K562 (cell line): ENCODE data around the gene SNX15. TPM values are rescaled to one million over a fixed set of nuclear protein-coding genes. Genes with fewer than 3 reads are reported as not detected.

Source experiments
- ATAC-seq: fragments of 200-7000 bp; cut with Tn5 transposase; 3 replicates; pipeline ENCODE4 v1.9.1; 2020; ENCODE audit warnings: moderate library complexity
- BruUV-seq: library from RNA; stranded (reverse); fragments of 400-500 nt; replicated peaks from 2 replicates; lab custom pipeline; 2021; lab: Mats Ljungman, UMichigan
- CTCF ChIA-PET: fragments of 300-600 bp; formaldehyde crosslinking; extraction: SDS; loops from one replicate; lab custom pipeline; 2021; ENCODE audit warnings: low intra/inter-chr PET ratio; lab: Yijun Ruan, JAX
- POLR2A ChIA-PET: fragments of 300-600, 350-650 bp; sonication (Branson Sonifier 250); formaldehyde crosslinking; extraction: SDS; loops from one replicate; lab custom pipeline; 2021; ENCODE audit warnings: antibody characterized with exemption, inconsistent platforms; lab: Yijun Ruan, JAX
- DNase-seq, 4 experiments: peaks; one replicate each; pipeline versions ENCODE4 v3.0.0 to v3.0.0-alpha.2; 2011 to 2018; ENCODE audit warnings: low spot score in 3 of 4, mixed read lengths in 3 of 4; ENCODE audit errors: extremely low read depth in 1 of 4
- FAIRE-seq: peaks from 2 replicates; lab custom pipeline; 2011; peaks lifted over from hg19 to GRCh38; lab: Jason Lieb, UNC
- H2AFZ ChIP-seq: 2 replicates; pipeline ENCODE4 v1.6.0; 2011; ENCODE audit warnings: low read depth, low read length, control low read depth, inconsistent platforms
- H3K27ac ChIP-seq: fragments of 200-600 bp; 3 replicates; pipeline ENCODE4 v1.8.0; 2011; ENCODE audit warnings: low read depth, mild to moderate bottlenecking, control low read depth, inconsistent platforms, low read length, moderate library complexity, mixed read lengths; ENCODE audit errors: extremely low read depth
- H3K27me3 ChIP-seq, 2 experiments: fragments of 300-600 bp in 1 of 2; 2 replicates in 1 of 2; 3 replicates in 1 of 2; pipeline versions ENCODE4 v1.6.0 to v1.8.0; 2011; ENCODE audit warnings: inconsistent platforms in 2 of 2, low read length in 2 of 2, mild to moderate bottlenecking in 1 of 2, mixed read lengths in 1 of 2, moderate library complexity in 1 of 2; ENCODE audit not compliant: control insufficient read depth in 2 of 2, insufficient read depth in 2 of 2
- H3K36me3 ChIP-seq: fragments of 300-600 bp; 3 replicates; pipeline ENCODE4 v1.8.0; 2011; ENCODE audit warnings: mild to moderate bottlenecking, low read length, inconsistent platforms; ENCODE audit not compliant: control insufficient read depth, insufficient read depth
- H3K4me1 ChIP-seq, 2 experiments: fragments of 200-600 bp in 1 of 2; replicated peaks in 1 of 2; 2 replicates in 1 of 2; 3 replicates in 1 of 2; pipeline versions ENCODE4 v1.5.1 to v1.8.0; 2011; ENCODE audit warnings: inconsistent platforms in 2 of 2, low read length in 2 of 2, mild to moderate bottlenecking in 1 of 2, mixed read lengths in 1 of 2, moderate library complexity in 1 of 2; ENCODE audit not compliant: control insufficient read depth in 2 of 2, insufficient read depth in 2 of 2
- H3K4me2 ChIP-seq: 2 replicates; pipeline ENCODE4 v1.6.1; 2011; ENCODE audit warnings: low read length, control low read depth, inconsistent platforms, mixed read lengths; ENCODE audit not compliant: insufficient read depth
- H3K4me3 ChIP-seq: fragments of 200-600 bp; sonication (generic), shearing (Covaris generic); 2 replicates; pipeline ENCODE4 v1.5.1; 2016; ENCODE audit warnings: control low read depth, inconsistent platforms
- H3K79me2 ChIP-seq: fragments of 200-600 bp; 3 replicates; pipeline ENCODE4 v1.8.0; 2011; ENCODE audit warnings: low read length, inconsistent platforms; ENCODE audit not compliant: control insufficient read depth, insufficient read depth
- H3K9ac ChIP-seq, 2 experiments: 2 replicates each; pipeline versions ENCODE4 v1.6.0 to v1.6.1; 2011; ENCODE audit warnings: low read depth in 2 of 2, low read length in 2 of 2, control low read depth in 1 of 2, inconsistent platforms in 1 of 2, mild to moderate bottlenecking in 1 of 2, mixed read lengths in 1 of 2; ENCODE audit not compliant: insufficient read depth in 1 of 2
- H3K9me1 ChIP-seq: one replicate; pipeline ENCODE4 v1.6.0; 2011; ENCODE audit warnings: inconsistent platforms, mild to moderate bottlenecking, low read length, moderate library complexity; ENCODE audit not compliant: control insufficient read depth, insufficient read depth
- H3K9me3 ChIP-seq: replicated peaks from 2 replicates; pipeline ENCODE4 v1.5.1; 2011; ENCODE audit warnings: low read depth, low read length, inconsistent platforms; ENCODE audit not compliant: control insufficient read depth, insufficient read depth
- H4K20me1 ChIP-seq: replicated peaks from 2 replicates; pipeline ENCODE4 v1.6.1; 2011; ENCODE audit warnings: low read length, inconsistent platforms, mixed read lengths; ENCODE audit not compliant: control insufficient read depth, insufficient read depth
- CHD1 ChIP-seq: fragments of 200-600 bp; sonication (generic); IDR thresholded peaks from one replicate; pipeline ENCODE4 v1.6.1; 2012; ENCODE audit warnings: mild to moderate bottlenecking, moderate library complexity, low read length, inconsistent platforms
- E2F3 ChIP-seq: fragments of 250-450 bp; sonication (Bioruptor Pico); IDR thresholded peaks from 2 replicates; pipeline ENCODE4 v1.4.0; 2020; ENCODE audit warnings: mild to moderate bottlenecking
- HDAC2 ChIP-seq: fragments of 450-650 bp; IDR thresholded peaks from 2 replicates; pipeline ENCODE4 v1.6.1; 2016; ENCODE audit warnings: mild to moderate bottlenecking
- HDAC6 ChIP-seq: IDR thresholded peaks from 2 replicates; pipeline ENCODE4 v1.6.1; 2012; ENCODE audit warnings: low read depth, mild to moderate bottlenecking, control low read depth, inconsistent platforms, low read length, moderate library complexity
- IRF2 ChIP-seq: sonication (generic); formaldehyde crosslinking; IDR thresholded peaks from 2 replicates; pipeline ENCODE4 v1.8.1; 2022; ENCODE audit warnings: mild to moderate bottlenecking, missing genetic modification reagents
- SIRT6 ChIP-seq: IDR thresholded peaks from one replicate; pipeline ENCODE4 v1.6.1; 2012; ENCODE audit warnings: low read depth, mild to moderate bottlenecking, control low read depth, inconsistent platforms, low read length, moderate library complexity
- ZBTB1 ChIP-seq: sonication (generic); formaldehyde crosslinking; IDR thresholded peaks from 2 replicates; pipeline ENCODE4 v1.8.1; 2023; ENCODE audit warnings: missing genetic modification reagents, low read depth, mild to moderate bottlenecking, borderline replicate concordance
- ZC3H11A ChIP-seq: IDR thresholded peaks from 2 replicates; pipeline ENCODE4 v1.6.1; 2012; ENCODE audit warnings: low read depth, low read length, improper control_type of control experiment
- ZMIZ1 ChIP-seq, 2 experiments: fragments of 150-350 bp in 1 of 2; IDR thresholded peaks; 2 replicates each; pipeline ENCODE4 v1.6.1; 2012 to 2016; ENCODE audit warnings: low read depth in 2 of 2, low read length in 2 of 2, mild to moderate bottlenecking in 1 of 2, moderate library complexity in 1 of 2
- WGBS: fragments of 100-300 bp; shearing (Covaris generic); methylation state at CpG from one replicate; pipeline ENCODE4 v1.1.6; 2016; ENCODE audit warnings: low coverage, mixed read lengths; ENCODE audit not compliant: insufficient coverage; ENCODE audit errors: missing lambda C conversion rate; 5-methylcytosine and 5-hydroxymethylcytosine counted together
- in situ Hi-C: fragments of 300-500 bp; cut with MboI; formaldehyde crosslinking; loops from 4 replicates; pipeline ENCODE4 v1.15.0; 2018; ENCODE audit warnings: inconsistent platforms, mixed read lengths
- intact Hi-C: fragments of 100-400 bp; cut with micrococcal nuclease; formaldehyde crosslinking; loops from 2 replicates; pipeline ENCODE4 v1.14.2; 2022
- polyA plus RNA-seq, 8 experiments: library from polyadenylated mRNA; depleted of rRNA in 4 of 8; stranded (reverse) in 5 of 8; unstranded in 3 of 8; fragments of >200 nt; fragmentation: Nextera tagmentation in 2 of 8; fragmentation: Illumina TruSeq in 1 of 8; extraction: Ambion mirVana in 2 of 8; extraction: Trizol in 1 of 8; gene quantifications; 2 replicates each; pipeline versions ENCODE4 v1.2.1 to v1.2.3, GENCODE V29; 2011 to 2014; ENCODE audit warnings: inconsistent platforms in 1 of 8, missing spikeins in 1 of 8
- total RNA-seq, 7 experiments: library from RNA; depleted of rRNA in 6 of 7; stranded (reverse); fragments of >200 nt in 6 of 7; fragmentation: Illumina TruSeq in 2 of 7; extraction: Trizol in 2 of 7; gene quantifications; 2 replicates each; pipeline versions ENCODE4 v1.2.1 to v1.2.3, GENCODE V29; 2011 to 2021; ENCODE audit warnings: low replicate concordance in 1 of 7
- TF ChIP-seq, protein P1 (sequence below), 3 experiments: IDR thresholded peaks in 2 of 3; conservative IDR thresholded peaks in 1 of 3; 2 replicates each; pipeline ENCODE4 v1.5.1; 2011 to 2012; ENCODE audit warnings: low read length in 3 of 3, mild to moderate bottlenecking in 3 of 3, control low read depth in 2 of 3, improper control_type of control experiment in 1 of 3, inconsistent platforms in 1 of 3, low read depth in 1 of 3, mixed read lengths in 1 of 3, moderate library complexity in 1 of 3; ENCODE audit not compliant: insufficient read depth in 2 of 3

SNX15 gene
- total and polyA plus RNA-seq, 9 of the 15 experiments (the other 6 are each of a cell fraction or from before 2014, with no cell fraction given) = 1.8 to 27.8 (median 15.2) TPM

DNA sequence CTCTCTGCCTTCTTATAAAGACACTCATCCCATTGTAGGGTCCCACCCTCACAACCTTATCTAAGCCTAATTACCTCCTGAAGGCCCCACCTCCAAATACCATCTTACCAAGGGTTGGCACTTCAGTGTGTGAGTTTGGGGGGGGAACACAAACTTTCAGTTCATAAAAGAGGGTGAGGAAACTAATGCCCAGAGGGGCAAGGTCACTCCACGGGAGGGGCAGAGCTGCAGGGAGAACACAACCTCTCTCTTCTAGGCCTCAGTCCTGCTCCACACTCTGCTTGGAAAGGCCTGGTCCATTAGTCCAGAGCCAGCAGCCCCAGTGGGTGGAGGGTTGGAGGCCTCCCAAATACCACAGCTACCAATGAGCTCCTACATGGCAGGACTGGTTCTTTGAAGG is 27.8 kb upstream of the SNX15 start:
- Histone ChIP-seq H2AFZ (peak overlapping the region; percentile 81), H4K20me1 (no peaks in the 10 kb centered on the region), H3K4me3 (no peak overlapping the region), H3K27me3 (no peaks in the 10 kb centered on the region), H3K4me2 (no peak overlapping the region), H3K9ac (peak overlapping the region; percentile 42 to 84; a peak in 2 of 4 replicates), H3K79me2 (no peaks in the 10 kb centered on the region), H3K9me1 (no peaks in the 10 kb centered on the region), H3K27ac (peak overlapping the region; percentile 55; the same call in 2 of the 3 replicates), H3K9me3 (no peaks in the 10 kb centered on the region), H3K4me1 (peaks cover 20 to 23% of the 10 kb centered on the region in 2 experiments; a peak in 4 of 5 replicates), H3K36me3 (no peaks in the 10 kb centered on the region)
- BruUV-seq = no TSS peak
- ChIA-PET CTCF (interaction anchor here (0.7 kb wide), 1 partner anchor 118 kb away, joined by 4 read pairs; no protein-coding TSS in a partner anchor), POLR2A (interaction anchor here (0.5 to 1.4 kb wide), 4 partner anchors 15 to 424 kb away, joined by 3 to 6 read pairs (median 4); partner anchors contain the start of genes ARL2 and NEAT1)
- ATAC-seq (no peak), FAIRE-seq (no peak), DNase-seq (no peak)
- TF ChIP-seq ZBTB1 (no peak), ZC3H11A (no peak), HDAC6 (no peak), CHD1 (no peak), E2F3 (CRISPR knock-in tag) (no peak), IRF2 (CRISPR knock-in tag) (no peak), HDAC2 (no peak), SIRT6 (no peak), ZMIZ1 (IDR thresholded peaks at IDR 0.05; ENCODE audit: low read depth in 2 of 2, low read length in 2 of 2) (no peak)
- TF ChIP-seq, protein P1, sequence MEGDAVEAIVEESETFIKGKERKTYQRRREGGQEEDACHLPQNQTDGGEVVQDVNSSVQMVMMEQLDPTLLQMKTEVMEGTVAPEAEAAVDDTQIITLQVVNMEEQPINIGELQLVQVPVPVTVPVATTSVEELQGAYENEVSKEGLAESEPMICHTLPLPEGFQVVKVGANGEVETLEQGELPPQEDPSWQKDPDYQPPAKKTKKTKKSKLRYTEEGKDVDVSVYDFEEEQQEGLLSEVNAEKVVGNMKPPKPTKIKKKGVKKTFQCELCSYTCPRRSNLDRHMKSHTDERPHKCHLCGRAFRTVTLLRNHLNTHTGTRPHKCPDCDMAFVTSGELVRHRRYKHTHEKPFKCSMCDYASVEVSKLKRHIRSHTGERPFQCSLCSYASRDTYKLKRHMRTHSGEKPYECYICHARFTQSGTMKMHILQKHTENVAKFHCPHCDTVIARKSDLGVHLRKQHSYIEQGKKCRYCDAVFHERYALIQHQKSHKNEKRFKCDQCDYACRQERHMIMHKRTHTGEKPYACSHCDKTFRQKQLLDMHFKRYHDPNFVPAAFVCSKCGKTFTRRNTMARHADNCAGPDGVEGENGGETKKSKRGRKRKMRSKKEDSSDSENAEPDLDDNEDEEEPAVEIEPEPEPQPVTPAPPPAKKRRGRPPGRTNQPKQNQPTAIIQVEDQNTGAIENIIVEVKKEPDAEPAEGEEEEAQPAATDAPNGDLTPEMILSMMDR (IDR thresholded peaks at IDR 0.05 in 2 of 3, conservative IDR thresholded peaks at IDR 0.05 in 1 of 3; ENCODE audit: insufficient read depth in 2 of 3, low read depth in 1 of 3, low read length in 3 of 3) = no peak
- intact Hi-C loops = no loop called here
- in situ Hi-C loops = loop anchor here (5.0 kb wide), 1 partner anchor 152 kb away; no protein-coding TSS in a partner anchor
- WGBS = 40% methylated on average over 1 of the region's 1 CpG
